Measurements from ENCODE around the gene MSTO1.

DNA sequence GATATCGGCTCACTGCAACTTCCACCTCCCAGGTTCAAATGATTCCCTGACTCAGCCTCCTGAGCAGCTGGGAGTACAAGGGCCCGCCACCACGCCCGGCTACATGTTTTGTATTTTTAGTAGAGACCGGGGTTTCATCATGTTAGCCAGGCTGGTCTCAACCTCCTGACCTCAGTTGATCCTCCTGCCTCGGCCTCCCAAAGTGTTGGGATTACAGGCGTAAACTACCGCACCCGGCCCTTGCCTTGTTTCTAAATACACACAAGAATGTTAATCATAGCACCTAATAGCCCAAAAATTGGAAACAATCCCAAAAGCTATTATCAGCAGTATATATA lies 1.2 kb upstream of the MSTO1 start:
- TF ChIP-seq, protein P1, sequence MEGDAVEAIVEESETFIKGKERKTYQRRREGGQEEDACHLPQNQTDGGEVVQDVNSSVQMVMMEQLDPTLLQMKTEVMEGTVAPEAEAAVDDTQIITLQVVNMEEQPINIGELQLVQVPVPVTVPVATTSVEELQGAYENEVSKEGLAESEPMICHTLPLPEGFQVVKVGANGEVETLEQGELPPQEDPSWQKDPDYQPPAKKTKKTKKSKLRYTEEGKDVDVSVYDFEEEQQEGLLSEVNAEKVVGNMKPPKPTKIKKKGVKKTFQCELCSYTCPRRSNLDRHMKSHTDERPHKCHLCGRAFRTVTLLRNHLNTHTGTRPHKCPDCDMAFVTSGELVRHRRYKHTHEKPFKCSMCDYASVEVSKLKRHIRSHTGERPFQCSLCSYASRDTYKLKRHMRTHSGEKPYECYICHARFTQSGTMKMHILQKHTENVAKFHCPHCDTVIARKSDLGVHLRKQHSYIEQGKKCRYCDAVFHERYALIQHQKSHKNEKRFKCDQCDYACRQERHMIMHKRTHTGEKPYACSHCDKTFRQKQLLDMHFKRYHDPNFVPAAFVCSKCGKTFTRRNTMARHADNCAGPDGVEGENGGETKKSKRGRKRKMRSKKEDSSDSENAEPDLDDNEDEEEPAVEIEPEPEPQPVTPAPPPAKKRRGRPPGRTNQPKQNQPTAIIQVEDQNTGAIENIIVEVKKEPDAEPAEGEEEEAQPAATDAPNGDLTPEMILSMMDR (optimal IDR thresholded peaks at IDR 0.05 in 1 of 3, IDR thresholded peaks at IDR 0.05 in 1 of 3, conservative IDR thresholded peaks at IDR 0.05 in 1 of 3; ENCODE audit: extremely low read depth in 1 of 3, insufficient read depth in 2 of 3, low read length in 3 of 3): no peak
- no peak for TF ChIP-seq EZH2 (IDR thresholded peaks at IDR 0.05; ENCODE audit: low read length)

All from keratinocyte (primary cell).